DMS 273 (cell line): ENCODE measurements around the gene BMP8B.

Source experiments
- DNase-seq: peaks from one replicate; lab custom pipeline; 2025; ENCODE audit not compliant: unreplicated experiment; lab: John Stamatoyannopoulos, UW

BMP8B gene

GRCh38 chr1:39760074-39761008 lies 28.3 kb downstream of the BMP8B start:
- DNase-seq = peak; percentile 90

DNA sequence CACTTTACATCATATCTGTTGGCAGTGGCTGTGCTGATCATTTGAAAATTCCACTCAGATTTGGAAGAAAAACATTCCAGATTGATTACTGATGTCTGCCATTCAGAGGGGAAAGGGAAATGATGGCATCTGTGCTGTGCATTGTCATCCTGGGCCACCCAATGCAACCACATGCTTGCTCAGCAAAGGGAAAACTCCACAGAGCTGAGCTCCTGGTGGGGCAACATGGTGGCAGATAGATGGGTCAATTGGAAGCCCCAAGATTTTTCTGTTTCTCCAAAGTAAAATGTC lies 29.3 kb downstream of the BMP8B start:
- no peak for DNase-seq

DNA sequence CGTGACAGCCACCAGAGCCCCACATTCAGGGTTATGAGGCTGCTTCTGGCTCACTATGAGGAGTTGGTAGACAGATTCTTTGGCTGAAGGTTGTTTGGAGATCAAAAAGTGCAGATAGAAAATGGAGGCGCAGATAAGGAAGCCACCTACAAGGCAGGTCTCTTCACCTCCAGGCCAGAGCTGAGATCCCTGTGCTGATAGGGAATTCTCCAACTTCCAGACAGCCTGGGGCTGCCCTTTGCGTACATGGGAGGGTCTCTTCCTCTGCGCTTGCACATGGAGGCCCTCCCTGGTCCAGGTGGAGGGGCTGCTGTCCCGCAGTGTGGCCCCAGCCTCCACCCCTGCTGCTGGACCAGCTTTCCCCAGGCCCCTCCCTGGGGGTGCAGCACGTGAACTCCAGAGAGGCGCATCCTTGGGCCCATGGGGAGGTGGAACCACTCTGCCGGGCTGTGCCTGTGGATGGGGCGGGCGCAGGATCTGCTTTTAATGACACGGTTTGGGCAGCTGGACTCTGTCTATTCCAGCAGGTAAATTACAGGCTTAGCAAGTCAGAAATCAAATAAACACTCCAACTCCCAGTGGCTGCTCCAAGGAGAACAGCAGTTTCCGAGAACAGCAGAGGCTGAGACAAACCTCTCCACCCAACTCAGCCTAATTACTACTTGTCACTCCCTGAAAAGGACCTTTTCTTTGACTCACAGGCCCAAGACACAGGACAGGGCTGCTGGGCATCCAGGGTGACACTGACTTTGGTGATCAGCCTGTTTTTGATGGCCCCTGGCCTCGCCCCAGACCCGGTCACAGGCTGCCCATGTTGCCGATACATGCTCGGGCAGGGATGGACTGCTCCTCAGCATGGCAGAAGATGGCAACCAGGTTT lies 29.9 kb downstream of the BMP8B start:
- DNase-seq = no peak

DNA sequence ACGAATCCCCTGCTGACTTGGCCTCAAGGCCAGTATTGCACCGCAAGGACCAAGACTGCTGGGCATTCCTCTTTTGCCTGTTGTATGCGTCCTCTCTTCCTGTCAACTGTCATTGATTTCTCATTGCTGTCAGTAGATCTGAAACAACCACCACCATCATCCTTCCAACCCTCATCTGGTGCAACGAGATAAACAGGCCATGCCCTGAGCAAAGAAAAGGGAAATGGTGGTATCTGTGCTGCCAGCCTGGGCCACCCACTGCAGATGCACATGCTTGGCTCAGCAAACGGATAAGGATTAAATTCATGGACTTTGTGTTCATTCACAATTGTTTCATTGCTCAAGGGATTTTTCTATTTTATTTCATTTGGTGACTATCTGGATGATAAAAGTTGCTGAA lies 31.2 kb downstream of the BMP8B start:
- DNase-seq = no peak

GRCh38 chr1:39755965-39756659 lies 32.6 kb downstream of the BMP8B start:
- DNase-seq = peak; percentile 92

GRCh38 chr1:39754906-39755504 lies 33.7 kb downstream of the BMP8B start:
- peak; percentile 100 for DNase-seq

GRCh38 chr1:39754026-39754570 lies 34.6 kb downstream of the BMP8B start:
- peak; percentile 97 for DNase-seq

DNA sequence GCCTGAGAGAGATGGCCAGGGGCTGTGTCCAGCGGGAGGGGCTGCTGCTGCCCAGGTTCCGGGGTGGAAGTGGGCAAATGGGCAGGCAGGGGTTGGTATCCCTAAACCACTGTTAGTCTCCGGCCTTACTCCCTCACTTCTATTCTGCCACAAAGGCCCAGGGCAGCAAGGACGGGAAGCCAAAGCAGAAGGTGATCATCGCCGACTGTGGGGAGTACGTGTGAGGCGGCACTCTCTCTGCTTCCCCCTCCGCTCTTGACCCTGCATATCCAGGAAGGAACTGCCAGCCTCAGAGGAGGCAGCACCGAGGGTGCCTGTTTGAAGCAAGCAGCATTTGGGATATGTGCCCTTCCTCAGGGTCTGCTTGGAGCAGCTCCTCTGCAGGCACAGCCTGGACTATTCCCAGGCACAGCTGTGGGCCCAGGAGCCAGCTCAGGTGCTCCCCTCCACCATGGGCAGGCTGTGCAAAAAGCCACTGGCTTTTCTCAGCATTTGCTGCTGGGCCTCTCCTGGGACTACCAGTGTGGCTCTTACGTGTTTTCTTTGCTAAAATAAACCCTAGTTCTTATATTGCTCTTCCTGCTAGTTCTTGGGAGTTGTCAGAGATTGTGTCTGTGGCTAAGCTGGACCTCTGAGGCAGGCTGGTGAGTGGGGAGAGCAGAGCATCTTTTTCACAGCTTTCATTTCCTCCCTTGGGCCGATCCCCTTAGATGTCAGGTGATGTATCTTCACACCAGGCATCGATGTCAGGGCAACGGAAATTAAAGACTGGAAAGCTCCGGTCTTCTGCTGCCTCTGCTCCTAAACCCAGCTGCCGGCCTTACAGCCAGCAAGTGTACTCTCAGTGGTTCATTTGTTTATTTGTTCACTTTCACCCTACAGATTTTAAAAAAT lies 35.3 kb downstream of the BMP8B start:
- peak; percentile 94 for DNase-seq

DNA sequence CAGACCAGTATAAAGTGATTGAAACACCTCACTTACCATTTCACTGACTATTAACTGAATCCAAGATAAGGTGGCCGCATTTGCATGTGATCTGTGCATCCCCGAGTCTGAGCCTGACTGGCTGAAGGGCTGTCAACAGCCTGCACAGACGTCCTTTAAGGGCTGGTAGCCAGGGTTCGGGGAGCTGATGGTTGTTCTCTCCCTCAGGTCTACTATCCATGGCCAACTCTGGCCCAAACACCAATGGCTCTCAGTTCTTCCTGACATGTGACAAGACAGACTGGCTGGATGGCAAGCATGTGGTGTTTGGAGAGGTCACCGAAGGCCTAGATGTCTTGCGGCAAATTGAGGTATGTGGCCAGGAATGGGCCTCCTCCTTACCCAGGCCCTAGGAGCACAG lies 36.0 kb downstream of the BMP8B start:
- DNase-seq = no peak

GRCh38 chr1:39751595-39751994 lies 37.1 kb downstream of the BMP8B start:
- DNase-seq = no peak

GRCh38 chr1:39745016-39745670 lies 43.5 kb downstream of the BMP8B start:
- DNase-seq = no peak

DNA sequence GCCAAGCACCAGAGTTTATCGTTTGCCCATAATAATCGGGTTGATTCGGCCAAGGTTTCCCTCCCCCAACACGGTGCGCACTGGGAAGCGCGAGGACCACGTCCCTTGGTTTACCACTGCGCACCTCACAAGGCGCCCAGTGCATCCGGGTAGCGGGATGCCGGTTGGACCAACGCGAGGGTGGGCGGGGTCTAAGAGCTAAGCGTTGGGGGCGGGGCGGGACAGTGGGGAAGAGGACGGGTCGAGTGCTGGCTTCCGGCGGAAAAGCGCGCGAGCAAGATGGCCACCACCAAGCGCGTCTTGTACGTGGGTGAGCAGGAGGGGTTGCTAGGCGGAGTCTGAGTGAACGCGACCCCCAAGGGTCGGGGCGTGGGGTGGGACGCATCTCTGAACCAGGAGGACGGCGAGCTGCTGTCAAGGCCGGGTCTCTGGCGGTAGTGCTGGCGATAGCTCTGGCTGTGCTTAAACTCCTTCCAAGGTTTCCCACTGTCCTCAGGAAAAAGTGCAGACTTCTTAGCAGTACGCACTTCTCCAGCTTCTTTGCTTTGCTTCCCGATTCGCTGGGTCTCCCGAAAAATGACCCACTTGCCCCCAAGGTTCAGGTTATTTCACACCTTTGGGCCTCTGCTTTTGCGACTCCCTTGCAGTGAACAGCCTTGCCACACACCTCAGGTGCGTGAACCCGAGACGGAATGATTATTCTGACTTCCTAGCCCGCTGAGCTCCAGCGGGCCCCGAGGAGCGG lies 49.9 kb downstream of the BMP8B start, which contains the start of gene PPIE:
TSS of gene PPIE (plus strand) at position 261 of the 745 bp plus-strand sequence. CDS start at position 280, 19 bp downstream.
- peak; percentile 100 for DNase-seq

GRCh38 chr1:39737546-39738169 lies 51.0 kb downstream of the BMP8B start:
- no peak for DNase-seq

GRCh38 chr1:39735731-39736130 lies 52.9 kb downstream of the BMP8B start:
- DNase-seq = no peak

DNA sequence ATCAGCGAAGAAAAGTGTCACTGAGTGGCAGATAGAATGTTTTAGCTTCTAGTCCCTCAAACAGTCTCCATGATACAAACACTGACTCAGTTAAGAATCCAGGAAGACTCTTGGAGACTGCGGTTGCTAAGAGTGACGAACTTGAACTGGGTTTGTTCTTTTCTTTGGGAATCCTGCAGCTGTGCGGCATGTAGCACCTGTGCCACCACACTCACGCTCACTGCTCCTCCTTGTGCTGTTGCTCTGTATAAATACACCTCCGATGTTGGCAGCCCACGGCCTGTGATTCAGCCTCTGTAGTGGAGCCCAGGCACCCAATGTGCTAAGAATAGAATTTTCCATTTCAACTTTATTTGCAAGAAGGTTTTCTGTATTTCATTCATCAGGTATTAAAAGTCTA lies 55.5 kb downstream of the BMP8B start:
- no peak for DNase-seq

- no peak for DNase-seq
These were observed 55.9 kb downstream of the BMP8B start for GRCh38 chr1:39732730-39733129.

- no peak for DNase-seq
These were observed 58.8 kb downstream of the BMP8B start for GRCh38 chr1:39729842-39730241.

DNA sequence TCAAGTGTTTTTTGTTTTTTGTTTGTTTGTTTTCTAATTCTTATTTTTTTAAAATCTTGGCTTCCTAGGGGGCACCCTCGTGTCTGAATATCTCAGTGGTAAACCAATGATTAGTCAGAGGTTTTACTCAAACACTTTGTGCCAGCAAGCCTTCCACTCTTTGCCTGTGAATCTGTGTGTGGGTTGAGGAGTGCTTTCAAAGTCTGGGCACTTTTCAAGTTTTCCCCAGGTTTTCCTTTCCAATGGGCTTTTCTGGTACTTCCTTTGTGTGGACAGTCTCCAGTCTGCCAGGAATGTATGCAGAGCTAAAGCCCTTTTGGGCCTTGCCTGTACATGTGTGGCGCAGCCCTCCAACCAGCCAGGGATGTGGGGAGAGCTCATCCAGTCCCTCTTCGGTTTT lies 59.6 kb downstream of the BMP8B start:
- no peak for DNase-seq
